Glomerular visceral epithelial cell (primary cell): ENCODE results near the gene SOS1.

Experiments
- DNase-seq: peaks from one replicate; pipeline ENCODE4 v3.0.0-alpha.2; 2016; ENCODE audit errors: extremely low spot score

The SOS1 gene

DNA sequence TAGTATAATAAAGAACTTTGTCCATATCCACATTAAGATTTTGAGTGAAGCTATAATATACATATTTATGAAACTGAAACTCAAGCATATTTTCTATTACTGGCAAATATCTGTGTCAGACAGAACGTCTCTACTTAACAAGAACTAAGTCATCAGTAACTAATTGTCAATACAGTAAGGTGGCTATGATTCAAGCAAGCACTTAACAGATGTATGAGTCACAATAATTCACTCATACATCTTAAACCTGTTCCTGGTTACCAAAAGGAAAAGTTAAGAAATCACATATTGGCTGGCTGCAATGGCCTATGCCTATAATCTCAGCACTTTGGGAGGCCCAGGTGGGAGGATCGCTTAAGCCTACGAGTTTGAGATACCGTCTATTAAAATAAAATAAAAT is 96.0 kb downstream of the SOS1 start:
- no peak for DNase-seq

DNA sequence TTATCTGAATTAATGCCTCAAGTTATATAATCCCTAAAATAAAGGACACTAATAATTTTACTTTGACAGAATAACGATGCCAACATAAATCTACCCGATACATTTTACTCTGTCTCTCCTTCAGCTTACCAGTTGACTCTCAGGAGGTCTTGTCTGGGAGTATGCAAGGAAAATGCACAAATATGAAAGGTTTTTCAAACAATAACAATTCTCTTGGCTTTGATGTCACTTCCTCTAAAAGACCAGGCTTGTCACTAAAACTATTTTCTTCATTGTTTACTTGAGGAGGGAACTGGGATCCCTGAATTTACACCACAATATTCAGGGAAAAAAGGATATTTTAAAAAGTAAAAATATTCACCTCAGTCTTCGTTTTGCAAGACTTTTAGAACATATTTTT is 97.2 kb downstream of the SOS1 start:
- DNase-seq = no peak

DNA sequence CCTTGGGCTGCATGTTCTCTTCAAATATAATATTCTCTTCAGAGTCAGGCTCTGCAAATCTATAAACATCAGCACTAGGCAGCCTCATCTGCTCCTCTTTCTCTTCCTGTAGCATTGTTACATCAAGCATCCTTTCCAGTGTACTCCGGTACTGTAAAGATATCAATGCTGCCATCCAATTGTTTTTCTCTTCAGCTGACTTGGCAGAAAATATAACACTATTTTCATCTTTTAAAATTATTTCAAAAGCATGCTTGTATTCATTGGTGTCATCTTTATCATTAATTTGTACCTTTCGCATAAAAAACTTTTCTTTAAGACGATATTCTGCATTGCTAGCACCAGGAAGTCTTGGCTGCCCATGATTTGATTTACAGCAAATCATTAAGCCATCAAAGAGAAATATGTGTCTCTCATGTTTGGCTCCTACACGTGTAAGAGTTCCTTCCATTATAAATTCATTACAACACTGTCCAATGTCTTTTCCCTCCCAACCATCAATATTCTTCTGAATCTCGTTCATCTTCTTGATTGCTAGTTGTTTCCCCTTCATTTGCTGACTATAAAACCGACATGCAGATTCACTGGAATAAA is 98.1 kb downstream of the SOS1 start:
- DNase-seq = no peak

DNA sequence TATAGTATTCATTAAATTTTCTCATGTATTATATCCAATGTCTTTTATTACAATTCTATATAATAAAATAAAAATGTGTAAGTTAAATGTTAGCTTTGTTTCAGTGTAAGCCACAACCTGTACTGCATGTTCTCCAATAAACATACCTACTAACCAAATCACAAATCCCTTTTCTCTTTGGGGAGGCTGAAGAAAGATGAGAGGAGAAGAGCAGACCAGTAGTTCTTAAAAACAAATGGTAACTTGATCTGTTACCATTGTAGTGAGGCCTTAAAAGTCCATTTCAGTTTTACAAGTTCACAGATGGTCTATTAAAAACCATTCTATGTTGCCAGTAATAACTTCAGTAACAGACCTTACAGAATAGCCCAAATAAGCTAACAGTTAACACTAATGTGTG is 100.5 kb downstream of the SOS1 start:
- no peak for DNase-seq

DNA sequence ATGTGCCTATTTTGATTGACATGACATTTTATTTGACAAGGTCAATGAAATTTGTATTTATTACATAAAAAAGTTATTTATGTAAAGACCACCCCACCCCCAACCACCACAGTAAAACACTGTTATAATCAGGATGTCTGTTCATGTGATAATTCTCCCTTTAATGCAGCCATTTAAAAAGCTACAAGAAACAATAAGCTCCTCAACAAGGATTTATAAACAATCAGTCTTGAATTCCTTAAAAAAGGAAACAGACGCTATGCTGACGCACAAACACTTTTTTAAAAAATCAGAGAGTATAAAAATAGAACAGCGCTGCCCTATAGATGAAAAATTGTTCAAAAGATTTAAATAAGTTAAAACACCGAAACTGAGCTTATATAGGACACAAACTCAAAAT is 102.2 kb downstream of the SOS1 start:
- no peak for DNase-seq

DNA sequence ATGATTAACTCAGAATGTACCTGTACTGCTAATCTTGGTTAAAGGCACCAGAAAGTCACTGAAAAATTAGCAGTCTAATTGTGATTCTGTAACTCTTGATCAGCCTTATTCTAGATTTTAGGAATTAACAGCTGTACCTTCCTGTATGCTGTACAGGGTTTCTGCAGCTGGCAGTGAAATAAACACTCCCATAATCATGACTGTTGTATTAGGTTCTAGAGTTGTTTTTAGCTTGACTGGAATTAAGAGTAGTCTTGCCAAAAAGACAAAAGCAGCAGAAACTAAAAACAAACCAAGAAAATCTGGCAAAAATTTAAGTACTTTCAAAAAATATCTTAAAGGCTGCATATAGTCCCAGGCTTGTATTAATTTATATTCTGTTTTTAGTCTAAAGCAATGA is 103.5 kb downstream of the SOS1 start:
- no peak for DNase-seq

DNA sequence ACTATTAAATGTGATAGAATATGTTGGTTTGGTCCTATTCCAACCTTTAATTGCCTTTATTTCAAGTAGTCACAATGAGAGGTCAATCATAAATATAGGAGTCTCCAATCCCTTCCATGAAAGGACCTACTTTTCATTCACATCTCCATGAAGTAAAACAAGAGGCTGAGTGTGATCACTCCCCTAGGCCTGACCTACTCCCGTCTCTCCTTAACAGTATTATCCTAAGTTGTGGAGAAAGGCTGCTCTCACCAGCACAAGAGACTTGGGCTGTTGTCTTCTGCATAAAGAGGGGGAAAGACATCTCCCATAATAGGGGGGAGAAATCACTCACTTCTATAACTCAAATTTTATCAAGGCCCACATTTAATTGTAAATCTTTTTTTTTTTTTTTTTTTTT is 105.4 kb downstream of the SOS1 start:
- DNase-seq = no peak

DNA sequence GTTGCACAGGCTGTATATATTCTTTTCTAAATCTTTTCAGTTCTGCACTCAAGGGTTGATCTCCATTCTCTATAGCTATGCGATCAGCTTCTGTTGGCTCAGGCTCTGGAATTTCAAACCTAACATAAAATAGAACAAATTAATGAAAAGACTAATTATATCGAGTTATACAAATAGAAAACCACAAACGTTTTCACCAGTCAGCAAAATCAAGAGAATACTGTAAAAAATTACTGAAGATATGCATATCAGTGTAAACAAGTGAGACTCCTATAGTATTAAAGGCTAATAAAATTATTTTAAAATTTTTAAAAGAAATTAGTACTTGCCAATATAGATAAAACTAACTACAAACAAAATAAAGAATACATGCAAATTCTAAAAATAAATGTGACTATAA is 107.0 kb downstream of the SOS1 start:
- no peak for DNase-seq

DNA sequence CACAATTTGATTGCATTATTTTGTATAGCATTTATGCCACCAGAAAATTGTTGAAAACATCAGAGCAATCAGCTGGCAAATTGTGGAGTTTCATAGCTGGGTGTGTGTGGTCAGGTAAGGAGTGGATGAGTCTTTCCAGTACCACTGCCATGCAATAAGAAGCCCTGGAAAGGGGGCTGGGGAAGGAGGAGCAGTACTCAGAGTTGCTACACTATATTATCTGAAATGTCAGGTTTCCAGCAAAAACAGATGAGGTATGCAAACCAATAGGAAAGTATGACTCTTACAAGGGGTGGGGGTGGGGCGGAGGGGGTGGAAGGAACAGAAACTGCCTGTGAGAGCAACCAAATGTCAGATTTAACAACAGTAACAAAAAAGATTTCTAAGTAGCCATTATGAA is 112.2 kb downstream of the SOS1 start:
- no peak for DNase-seq

DNA sequence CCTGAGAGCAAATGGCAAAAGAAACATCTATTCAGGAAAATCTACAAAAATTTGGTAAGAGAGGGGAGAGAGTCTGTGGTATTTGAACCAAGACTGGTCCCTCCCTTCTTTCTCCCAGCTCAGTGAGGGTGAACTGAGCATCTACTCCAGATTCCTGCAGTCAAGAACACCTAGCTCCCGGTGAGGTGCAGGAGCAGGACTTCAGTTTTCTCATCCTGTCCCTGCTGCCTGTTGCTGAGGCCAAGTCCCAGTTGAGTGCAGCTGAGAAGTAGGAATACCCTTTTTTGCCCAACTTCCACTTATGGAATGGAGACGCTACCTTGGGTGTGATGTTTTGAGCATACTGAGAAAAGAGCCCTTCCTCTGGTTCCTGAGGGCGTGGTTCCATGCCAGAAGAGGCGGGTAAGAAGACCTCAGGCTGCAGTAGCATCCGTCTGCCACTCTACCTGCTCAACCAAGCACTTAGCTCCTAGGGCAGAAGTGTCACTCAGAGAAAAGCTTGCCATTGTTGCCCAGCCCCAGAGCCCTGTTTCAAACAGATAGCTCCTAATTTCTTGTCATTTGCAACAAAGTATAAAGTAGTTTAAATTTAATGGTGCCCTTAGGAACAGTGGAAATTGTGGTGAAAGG is 112.9 kb downstream of the SOS1 start:
- DNase-seq = no peak

DNA sequence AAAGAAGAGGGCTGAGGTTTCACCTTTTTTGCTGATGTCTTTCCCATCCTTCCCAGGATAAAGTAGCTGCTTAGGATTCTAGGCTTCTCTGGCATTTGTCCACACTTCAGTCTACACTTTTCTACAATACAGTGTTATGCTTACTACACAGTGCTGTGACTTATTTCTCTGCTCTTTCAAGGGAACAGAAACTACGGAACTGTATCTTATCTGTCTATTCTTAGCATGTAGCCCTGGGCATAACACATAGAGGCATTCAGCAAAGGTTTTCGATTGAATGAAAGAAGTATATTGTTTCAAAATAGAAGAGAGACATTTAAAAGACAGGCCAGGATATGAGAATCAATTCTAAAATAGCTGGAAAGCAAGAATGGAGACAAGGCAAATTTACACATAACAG is 120.3 kb downstream of the SOS1 start:
- DNase-seq = no peak

DNA sequence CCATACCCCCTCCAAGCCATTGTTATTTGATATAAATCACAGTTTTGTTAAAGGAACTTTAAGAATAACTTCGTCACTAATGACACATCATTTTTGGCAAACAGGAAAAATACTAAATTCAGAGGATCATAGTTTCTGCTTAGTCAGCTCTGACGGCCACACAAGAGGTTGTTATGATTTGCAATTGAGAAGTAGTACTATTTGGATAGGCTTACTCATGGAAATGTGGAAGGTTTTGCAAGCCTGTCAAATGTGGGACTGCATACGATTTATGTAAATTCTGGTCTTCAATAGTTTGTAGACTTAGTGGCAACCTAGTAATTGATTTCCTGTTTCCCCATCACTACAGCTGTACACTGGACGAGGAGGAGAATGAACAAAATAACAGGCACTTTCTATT is 123.1 kb downstream of the SOS1 start:
- DNase-seq = peak; percentile 6

DNA sequence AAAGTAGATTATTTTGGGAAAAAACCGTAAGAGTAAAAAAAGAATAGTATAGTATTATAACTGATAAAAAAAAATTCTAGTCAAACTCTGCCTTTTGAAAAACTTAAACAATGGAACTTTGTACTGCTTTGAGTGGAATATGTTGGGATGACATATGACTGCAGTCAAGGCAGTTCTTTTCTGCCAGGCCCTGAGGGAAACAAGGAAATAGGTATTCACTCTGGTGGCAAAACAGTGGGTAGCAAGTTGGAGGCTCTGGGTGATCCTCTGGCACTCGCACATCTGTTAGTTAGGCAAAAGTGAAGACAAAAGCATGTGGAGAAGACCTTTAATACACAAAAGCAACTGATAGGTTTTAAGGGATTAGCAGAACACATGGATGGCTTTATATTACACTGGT is 129.0 kb downstream of the SOS1 start:
- no peak for DNase-seq

DNA sequence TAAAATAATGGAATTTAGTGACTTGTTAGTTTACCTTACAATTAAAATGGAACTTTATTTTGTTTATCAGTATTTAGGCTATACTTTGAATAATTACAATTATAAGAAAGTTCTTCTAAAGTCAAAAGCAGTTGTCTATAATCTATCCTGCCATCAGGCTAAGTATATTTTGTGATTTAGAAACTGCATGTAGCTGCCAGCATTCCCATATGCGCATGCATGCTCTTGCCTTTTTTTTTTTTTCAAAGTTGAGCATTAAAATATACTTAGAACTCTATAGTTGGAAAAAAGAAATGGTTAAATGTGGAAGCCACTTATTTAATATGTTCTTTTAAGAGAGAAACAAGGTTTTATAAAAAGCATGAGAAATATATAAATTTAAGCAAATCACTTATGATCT is 132.1 kb downstream of the SOS1 start:
- DNase-seq = no peak

DNA sequence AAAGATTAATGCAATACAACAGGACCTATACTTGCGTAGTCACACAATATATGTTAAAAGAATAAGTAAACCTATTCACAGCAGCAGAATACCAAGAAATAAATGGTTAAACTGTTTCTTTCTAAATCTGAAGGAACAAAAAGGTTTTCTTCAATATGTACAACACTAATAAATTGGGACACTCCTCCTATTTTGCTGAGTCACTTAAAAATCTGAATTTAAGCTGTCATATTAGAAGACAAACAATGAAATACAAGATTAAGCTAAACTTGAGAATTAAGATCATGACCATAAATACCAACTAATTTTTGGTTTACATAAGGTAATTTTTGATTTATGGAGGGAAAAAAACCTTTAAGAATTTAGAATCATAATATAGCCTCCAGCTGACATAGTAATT is 138.4 kb downstream of the SOS1 start:
- no peak for DNase-seq

DNA sequence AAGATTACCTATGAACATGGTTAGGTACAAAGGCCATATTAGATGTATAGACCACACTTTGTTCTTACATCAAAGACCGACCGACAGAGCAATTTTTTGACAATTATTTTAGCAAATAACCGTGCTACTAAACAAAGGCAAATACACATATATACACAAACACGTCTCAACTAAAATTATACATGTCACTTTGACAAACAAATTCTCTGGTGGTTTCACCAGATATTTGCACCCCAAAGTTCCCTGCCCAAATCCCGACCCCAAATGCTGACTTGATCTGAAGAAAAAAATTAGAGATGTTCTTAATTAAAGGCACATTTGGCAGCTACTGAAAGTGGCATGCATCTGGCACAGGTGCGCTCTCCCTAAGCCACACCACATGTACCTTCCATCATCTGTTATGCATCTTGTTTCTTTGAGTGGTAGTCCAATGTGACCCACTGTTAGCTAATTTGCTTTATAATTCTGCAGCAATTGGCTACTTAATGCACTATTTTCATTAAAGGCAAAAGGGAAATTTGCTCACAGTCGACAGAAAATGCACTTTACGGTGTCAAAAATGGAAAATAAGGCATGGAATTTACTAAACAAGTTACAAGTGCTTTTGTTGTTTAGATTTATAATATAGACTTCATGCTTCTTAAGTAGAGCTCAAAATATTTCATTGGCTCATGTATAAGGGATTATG is 139.0 kb downstream of the SOS1 start:
- DNase-seq = no peak

DNA sequence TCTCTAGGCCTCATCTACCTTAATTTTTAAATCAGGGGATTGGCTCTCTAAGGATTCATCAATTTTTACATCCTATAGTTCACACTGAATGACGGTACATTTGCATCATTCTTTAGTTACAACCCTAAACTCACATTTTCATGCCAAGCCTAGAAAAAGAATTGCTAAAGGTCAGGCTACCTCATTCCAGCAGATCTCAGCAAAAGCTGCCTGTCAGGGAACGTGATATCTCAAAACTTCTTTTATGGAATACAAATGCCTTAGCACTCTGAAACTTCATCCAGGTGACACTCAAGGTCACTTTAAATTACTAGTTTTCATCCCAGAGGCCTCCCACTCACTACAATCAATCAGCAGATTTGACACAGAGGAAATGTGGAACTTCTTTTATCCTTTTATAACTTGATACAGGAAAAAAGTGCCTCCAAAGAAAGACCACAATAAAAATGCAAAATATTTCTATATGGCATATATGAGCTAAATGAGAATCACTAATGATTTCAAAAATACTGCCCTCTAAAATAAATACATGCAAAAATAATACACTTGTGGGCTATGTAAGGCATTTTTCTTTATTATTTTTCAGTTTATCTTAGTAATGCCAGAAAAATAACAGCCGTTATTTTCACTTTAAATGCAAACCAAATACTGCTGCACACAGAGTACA is 139.7 kb downstream of the SOS1 start:
- no peak for DNase-seq

DNA sequence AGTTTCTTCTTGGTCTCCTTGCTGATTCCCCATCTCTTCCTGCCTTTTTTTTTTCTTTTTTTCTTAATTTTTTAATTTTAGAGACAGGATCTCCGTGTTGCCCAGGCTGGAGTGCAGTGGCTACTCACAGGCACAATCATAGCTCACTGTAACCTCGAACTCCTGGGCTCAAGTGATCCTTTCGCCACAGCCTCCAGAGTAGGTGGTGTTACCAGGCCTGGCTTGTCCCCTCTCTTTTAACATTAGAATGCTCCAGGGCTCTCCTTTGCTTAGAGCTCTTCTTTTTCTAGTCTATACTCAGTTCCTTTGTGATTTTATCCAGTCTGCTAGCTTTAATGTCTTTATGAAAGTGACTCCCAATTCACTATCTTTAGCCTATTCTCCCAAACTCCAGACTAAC is 141.9 kb downstream of the SOS1 start:
- DNase-seq = no peak

DNA sequence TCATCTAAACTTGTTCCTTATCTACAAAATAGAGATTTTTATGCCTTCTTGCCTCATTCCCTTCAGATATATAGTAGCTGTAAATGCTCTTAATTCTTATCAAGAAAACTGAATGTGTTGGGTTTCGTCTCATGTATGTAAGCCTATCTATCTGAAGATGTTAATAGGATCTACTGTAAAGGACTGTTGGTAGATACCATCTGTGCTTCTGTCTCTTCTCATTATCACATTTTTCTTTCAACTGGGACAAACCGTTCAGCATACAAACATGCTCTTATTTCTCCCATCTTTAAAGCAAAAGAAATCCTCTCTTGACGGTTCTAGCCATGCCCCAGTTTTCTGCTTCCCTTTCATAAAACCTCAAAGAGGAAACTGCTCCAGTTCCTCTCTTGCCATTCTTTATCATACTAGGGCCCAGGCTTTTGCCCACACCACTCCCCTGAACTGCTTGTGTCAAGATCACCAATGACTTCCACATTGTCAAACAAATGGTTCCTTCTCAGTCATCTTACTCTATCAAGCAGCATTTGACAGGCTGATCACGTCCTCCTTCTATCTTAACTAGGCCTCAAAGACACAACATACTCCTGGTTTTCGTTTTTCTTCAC is 142.5 kb downstream of the SOS1 start:
- DNase-seq = no peak

DNA sequence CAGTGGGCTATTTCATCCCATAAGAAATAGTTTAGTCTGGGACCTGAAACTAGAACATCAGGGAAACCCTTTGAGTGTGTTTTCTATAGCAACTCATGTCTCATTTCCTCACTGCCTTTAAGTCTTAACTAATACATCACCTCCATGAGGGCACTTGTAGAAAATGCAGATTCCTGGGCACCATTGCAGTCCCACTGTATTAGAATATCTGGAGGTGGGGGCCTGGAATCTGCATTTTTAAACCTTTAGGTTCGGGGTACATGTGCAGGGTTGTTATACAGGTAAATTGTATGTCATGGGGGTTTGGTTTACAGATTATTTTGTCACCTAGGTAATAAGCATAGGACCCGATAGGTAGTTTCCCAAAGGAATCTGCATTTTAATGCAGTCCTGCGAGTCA is 143.8 kb downstream of the SOS1 start:
- no peak for DNase-seq

DNA sequence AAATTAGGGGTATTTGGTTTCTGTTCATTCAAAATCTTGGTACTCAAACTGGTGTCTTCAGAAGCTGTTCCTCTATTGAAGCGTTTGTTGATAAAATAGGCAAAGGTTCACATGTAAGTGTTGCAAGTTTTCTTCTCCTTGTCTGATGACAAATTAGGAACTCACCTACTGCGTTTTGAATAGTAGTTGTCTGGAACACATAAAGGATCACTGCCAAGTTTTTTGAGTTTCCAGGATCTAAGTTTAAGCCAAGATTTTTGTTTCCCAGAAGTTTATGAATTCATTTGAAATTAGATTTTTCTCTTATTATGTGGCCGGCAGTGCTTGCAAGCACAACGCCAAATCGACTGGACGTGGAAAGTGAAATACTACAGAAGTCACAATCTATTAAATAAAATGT is 145.8 kb downstream of the SOS1 start:
- DNase-seq = no peak

DNA sequence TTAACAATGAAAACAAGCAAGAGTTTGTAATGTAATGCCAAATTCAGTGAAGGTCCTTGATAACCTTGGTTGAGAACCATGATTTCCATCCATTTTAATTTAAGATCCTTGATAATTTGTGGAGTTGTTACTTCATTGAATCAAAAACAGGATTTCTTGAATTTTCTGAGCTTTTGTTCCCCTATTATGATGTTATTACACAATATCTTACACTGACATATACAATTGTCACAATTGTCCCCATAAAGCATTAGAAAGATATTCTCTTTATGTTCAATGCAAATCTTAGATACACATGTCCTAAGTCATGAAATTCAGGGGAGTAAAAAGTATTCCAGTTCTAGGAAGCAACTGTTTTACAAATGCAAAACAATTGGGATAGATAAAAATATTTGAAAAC is 147.6 kb downstream of the SOS1 start:
- DNase-seq = no peak

DNA sequence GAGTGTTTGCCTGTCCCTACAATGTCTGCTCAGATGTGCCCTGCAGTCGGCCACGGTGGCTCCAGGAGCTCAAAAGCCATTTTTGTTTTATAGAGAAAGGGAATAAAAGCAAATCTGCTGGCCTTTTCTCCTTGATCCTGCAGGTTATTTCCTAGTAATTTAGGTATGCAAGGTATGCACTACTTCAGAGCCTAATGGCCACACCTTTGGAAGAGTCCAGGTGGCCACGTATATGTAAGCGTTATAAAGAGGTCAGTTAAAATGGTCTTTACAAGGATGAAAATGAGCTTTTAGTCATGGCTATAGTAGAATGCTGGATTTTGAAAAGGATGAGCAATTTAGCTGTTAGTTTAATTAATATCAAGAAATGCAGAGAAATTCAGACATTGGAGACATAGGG is 149.5 kb downstream of the SOS1 start:
- DNase-seq = no peak
